Glomerular visceral epithelial cell (primary cell): ENCODE measurements around the gene LYAR.
"Not testable (repeated sequence)": the region's sequence is repeated elsewhere in the genome, so short reads cannot be mapped to it uniquely, and the experiment has no call there.

ENCODE experiments used
- DNase-seq: peaks from one replicate; pipeline ENCODE4 v3.0.0-alpha.2; 2016; ENCODE audit errors: extremely low spot score

Gene LYAR

GRCh38 chr4:4259484-4260100 lies 30.4 kb downstream of the LYAR start:
- no peak for DNase-seq

- DNase-seq, result not testable (repeated sequence)
These were observed 32.2 kb downstream of the LYAR start for GRCh38 chr4:4257705-4258104.

DNA sequence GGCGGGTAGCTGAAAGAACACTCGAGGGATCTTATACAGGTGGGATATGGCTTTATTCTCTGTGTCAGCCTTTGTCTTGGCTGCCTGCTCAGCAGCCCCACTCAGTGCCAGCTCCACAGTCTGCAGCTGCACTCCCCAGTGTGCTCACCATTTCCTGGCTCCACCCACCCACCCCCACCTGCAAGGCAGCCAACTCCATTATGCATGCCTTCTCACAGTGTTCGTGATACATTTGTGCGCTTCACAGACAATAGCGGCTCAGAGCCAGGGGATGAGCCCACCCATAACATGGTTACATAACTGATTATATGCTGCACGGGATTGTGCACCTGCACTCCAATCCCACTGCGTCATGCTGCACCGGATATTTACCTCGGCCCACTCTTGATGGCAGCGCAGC lies 33.2 kb downstream of the LYAR start:
- DNase-seq, result no peak

GRCh38 chr4:4254666-4255065 lies 35.3 kb downstream of the LYAR start:
- DNase-seq, result no peak

- DNase-seq, result no peak
These were observed 35.8 kb downstream of the LYAR start for GRCh38 chr4:4254199-4254598.

- no peak for DNase-seq
These were observed 40.1 kb downstream of the LYAR start for GRCh38 chr4:4249866-4250265.

GRCh38 chr4:4249342-4249741 lies 40.6 kb downstream of the LYAR start:
- DNase-seq, result not testable (repeated sequence)

DNA sequence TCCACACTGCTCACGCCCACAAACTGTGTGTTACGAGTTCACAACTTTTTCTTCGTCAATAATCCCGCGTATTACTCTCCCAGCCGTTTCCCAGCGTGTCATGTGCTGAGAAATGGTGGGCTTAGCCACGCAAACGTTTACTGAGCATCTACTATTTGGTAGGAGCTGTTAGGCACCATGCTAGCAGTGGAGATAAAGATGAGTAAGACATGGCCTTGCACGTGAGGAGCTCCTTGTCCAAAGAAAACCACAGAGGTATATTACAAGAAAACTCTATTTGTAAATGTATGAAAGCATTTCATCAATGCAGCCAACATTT lies 41.1 kb downstream of the LYAR start:
- DNase-seq, result no peak

- DNase-seq, result peak; percentile 91
These were observed 41.7 kb downstream of the LYAR start, which contains the start of gene TMEM128 for GRCh38 chr4:4248029-4248884. Gene TMEM128, minus strand, starts transcription at chr4:4248223. Its CDS starts 21 bp downstream, at chr4:4248202.

GRCh38 chr4:4247696-4248028 lies 42.3 kb downstream of the LYAR start:
- no peak for DNase-seq

DNA sequence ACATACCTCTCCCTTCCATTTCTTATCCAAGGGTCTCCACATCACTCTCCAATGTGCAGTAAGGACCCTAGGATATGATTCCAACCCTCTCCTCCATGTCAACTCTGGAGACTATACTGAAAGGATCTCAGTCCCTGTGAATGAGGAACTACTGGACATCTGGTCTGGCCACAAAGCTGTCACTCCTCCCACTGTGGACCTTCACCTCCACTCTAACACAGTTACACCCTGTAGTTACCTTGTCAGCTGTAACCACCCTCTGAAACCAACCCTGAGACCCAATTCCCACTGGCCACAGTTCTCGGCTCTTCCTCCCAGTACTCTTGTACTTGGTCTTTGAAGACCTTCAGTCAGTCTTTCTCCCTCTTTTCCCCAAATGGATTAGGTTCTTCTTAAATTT lies 44.8 kb downstream of the LYAR start:
- DNase-seq, result no peak

- not testable (repeated sequence) for DNase-seq
These were observed 50.4 kb downstream of the LYAR start for GRCh38 chr4:4239551-4239950.

- DNase-seq, result no peak
These were observed 56.3 kb downstream of the LYAR start for GRCh38 chr4:4233610-4234009.

DNA sequence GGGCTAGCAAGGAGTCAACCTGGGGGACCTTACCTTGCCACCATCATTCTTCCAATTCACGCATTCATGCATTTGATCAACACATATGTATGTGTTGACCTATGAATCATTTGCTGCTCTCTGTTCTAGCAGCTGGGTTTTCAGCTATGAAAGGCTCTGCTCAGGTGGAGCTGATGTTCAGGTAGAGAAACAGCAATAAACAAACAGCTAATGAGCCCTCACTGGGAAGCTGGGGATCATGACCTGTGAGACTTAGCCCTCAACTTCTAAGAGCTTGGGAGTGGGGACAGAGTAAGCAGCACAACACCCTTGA lies 61.6 kb downstream of the LYAR start:
- DNase-seq, result no peak

GRCh38 chr4:4227510-4228355 lies 62.2 kb downstream of the LYAR start:
- DNase-seq, result no peak

DNA sequence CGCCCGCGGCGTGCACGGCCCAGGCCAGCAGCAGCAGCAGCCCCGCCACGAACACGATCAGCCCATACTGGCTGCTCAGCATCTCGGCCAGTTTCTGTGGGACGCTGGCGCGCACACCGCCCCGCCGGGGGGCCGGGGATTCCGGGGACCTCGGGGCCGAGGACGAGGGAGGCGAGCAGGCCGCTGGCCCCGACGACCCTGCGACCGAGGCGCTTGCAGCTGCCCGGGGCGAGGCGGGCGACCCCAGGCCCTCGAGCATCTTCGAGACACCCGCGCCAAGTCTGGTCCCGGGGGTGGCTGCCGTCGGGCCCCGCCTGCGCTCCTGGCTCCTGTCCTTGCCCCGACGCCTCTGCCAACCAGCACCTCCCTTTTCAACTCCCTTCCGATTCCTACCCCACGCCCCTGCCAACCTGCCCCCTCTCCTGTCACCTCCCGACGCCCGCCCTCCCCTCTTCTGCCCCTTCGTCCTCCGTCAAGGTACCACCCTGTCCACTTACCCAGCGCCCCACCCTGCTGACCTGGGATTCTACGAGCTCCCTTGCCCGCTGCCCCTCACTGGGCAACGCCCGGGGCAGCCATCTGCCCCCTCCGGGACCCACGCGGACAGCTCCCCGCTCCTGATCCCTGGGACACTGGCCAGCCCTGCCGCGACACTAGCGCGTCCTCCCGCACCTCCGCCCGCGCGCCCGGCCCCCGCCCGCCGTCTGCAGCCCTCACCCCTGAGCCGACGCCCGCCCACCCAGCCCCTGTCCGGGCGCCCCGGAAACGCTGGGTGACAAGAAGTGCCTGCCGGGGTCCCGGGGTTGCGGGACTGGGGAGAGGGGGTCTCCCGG lies 63.1 kb downstream of the LYAR start, which contains the start of gene OTOP1:
TSS of gene OTOP1 (minus strand) at position 324 of the 833 bp plus-strand sequence. CDS start at position 259, 65 bp downstream.
- DNase-seq, result no peak

GRCh38 chr4:4225915-4226605 lies 63.9 kb downstream of the LYAR start:
- DNase-seq, result peak; percentile 16
